ENCODE measurements around the gene EFEMP1. TPM values are rescaled to one million over a fixed set of nuclear protein-coding genes. Genes with fewer than 3 reads are reported as not detected.

Gene EFEMP1
- total RNA-seq, 1 donor from 2014 or later = not detected

DNA sequence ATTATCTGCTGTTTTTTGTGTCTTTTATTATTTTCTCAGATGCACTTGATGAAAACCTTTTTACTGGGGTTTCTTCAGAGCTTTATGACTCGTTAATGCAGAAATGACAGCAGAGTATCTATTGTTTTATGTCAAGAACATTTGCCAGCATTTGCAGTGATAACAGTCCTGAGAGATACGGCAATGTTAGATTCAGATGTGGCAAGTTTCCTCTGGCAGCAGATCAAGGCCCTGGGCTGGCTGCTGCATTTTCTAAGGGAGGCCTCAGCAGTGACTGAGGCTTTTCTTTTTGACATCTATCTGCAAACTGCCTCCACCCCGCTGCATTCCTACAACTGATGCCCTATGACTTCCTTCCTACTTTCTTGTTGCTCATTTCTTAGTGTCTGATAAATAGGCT is 40.2 kb downstream of the EFEMP1 start:
- POLR2A ChIA-PET = no interaction called here
- CTCF ChIA-PET = no interaction called here
- no peaks in the 10 kb centered on the region for H3K27me3 Mint-ChIP-seq
- ATAC-seq (ENCODE audit: low read depth) = no peak
- H3K4me3 Mint-ChIP-seq = no peak overlapping the region
- intact Hi-C loops (cut with micrococcal nuclease) = no loop called here
- H3K4me1 Mint-ChIP-seq = no peaks in the 10 kb centered on the region
- no peak for DNase-seq
- no peaks in the 10 kb centered on the region for H3K36me3 Mint-ChIP-seq (ENCODE audit: low read depth)
- TF ChIP-seq, protein P1, sequence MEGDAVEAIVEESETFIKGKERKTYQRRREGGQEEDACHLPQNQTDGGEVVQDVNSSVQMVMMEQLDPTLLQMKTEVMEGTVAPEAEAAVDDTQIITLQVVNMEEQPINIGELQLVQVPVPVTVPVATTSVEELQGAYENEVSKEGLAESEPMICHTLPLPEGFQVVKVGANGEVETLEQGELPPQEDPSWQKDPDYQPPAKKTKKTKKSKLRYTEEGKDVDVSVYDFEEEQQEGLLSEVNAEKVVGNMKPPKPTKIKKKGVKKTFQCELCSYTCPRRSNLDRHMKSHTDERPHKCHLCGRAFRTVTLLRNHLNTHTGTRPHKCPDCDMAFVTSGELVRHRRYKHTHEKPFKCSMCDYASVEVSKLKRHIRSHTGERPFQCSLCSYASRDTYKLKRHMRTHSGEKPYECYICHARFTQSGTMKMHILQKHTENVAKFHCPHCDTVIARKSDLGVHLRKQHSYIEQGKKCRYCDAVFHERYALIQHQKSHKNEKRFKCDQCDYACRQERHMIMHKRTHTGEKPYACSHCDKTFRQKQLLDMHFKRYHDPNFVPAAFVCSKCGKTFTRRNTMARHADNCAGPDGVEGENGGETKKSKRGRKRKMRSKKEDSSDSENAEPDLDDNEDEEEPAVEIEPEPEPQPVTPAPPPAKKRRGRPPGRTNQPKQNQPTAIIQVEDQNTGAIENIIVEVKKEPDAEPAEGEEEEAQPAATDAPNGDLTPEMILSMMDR (IDR thresholded peaks at IDR 0.05) = no peak
- no peaks in the 10 kb centered on the region for H3K9me3 Mint-ChIP-seq
- H3K27ac Mint-ChIP-seq = no peak overlapping the region

DNA sequence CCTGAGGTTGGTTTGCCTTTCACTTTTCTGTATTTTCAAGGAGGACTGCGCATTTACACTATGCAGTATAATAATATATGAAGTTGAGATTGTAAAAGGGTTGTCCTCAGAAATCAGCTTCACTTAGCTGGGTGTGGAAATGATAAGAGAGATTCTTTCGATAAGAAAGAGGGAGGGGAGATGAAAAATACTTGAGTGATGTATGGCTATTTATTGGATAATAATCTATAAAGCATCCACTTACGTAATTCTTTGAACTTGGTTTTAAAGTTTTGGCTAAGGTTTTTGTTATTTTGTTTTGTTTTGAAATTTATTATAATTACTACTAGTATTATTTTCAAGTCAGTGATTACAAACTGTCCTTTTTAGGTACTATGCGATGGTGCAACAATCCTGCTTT is 40.6 kb downstream of the EFEMP1 start:
- Mint-ChIP-seq H3K4me1 (no peaks in the 10 kb centered on the region), H3K27ac (no peak overlapping the region), H3K27me3 (no peaks in the 10 kb centered on the region), H3K9me3 (no peaks in the 10 kb centered on the region), H3K4me3 (no peak overlapping the region), H3K36me3 (ENCODE audit: low read depth) (no peaks in the 10 kb centered on the region)
- no peak for ATAC-seq (ENCODE audit: low read depth)
- ChIA-PET POLR2A (no interaction called here), CTCF (no interaction called here)
- TF ChIP-seq, protein P1 (IDR thresholded peaks at IDR 0.05) = no peak
- intact Hi-C loops (cut with micrococcal nuclease) = no loop called here
- DNase-seq = no peak

DNA sequence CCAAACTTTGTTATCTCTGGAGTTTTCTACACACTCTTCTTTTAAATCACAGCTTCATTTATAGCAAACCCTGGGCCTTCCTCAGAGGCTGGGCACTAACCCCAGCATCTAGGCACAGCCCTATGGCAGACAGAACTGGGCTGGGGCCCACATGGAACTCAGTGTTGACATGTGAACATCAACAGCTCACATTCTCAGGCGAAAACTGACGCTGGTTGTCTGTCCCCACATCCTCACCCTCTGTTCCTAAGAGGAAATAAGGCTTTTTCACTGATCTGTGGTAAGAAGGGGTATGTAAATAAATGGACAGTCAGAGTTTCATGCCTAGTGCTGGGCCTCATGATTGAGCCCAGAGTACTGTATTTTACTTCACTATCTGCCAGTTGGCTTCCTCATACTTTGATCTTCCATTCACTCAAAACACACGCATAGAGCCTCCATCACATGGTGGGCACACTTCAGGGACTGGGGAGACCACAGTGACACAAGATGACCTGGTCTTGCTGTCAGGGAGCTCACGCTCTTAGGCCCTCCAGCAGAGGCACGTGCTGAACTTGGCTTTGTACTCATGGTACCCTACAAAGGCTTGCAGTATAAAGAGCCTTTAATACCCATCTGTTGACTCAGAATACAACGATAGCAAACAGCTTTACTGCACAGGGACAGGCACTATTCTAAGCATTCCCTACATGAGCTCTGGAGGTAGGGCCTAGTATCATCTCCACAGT is 43.0 kb downstream of the EFEMP1 start:
- ChIA-PET CTCF (no interaction called here), POLR2A (no interaction called here)
- no peaks in the 10 kb centered on the region for H3K36me3 Mint-ChIP-seq (ENCODE audit: low read depth)
- intact Hi-C loops (cut with micrococcal nuclease) = no loop called here
- H3K4me1 Mint-ChIP-seq = no peaks in the 10 kb centered on the region
- no peak overlapping the region for H3K27ac Mint-ChIP-seq
- no peak for DNase-seq
- no peak overlapping the region for H3K4me3 Mint-ChIP-seq
- no peak for ATAC-seq (ENCODE audit: low read depth)
- TF ChIP-seq, protein P1 (IDR thresholded peaks at IDR 0.05) = no peak
- H3K27me3 Mint-ChIP-seq = peaks cover 2% of the 10 kb centered on the region
- H3K9me3 Mint-ChIP-seq = no peaks in the 10 kb centered on the region

DNA sequence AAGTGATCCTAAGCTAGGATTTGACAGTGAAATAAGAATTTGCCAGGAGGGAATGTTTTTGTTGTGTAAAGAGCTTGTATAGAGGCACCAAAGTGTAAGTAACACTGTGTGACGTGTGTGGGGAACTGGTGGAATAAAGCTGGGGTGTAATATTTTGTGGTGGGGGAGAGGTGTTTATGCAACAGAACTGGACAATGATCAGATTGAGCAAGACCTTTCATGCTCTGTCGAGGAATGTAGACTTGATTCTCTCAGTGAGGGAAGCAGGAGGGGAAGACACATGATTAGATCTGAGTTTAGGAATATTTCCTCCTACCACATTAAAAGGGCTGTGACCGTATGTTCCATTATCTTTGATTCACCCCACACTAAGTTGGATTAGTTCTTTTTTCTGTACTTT is 43.6 kb downstream of the EFEMP1 start:
- no peaks in the 10 kb centered on the region for H3K36me3 Mint-ChIP-seq (ENCODE audit: low read depth)
- intact Hi-C loops (cut with micrococcal nuclease) = no loop called here
- no peaks in the 10 kb centered on the region for H3K4me1 Mint-ChIP-seq
- ATAC-seq (ENCODE audit: low read depth) (no peak), DNase-seq (no peak)
- H3K27me3 Mint-ChIP-seq = peaks cover 2% of the 10 kb centered on the region
- ChIA-PET CTCF (no interaction called here), POLR2A (no interaction called here)
- H3K4me3 Mint-ChIP-seq = no peak overlapping the region
- no peaks in the 10 kb centered on the region for H3K9me3 Mint-ChIP-seq
- TF ChIP-seq, protein P1 (IDR thresholded peaks at IDR 0.05) = no peak
- no peak overlapping the region for H3K27ac Mint-ChIP-seq

DNA sequence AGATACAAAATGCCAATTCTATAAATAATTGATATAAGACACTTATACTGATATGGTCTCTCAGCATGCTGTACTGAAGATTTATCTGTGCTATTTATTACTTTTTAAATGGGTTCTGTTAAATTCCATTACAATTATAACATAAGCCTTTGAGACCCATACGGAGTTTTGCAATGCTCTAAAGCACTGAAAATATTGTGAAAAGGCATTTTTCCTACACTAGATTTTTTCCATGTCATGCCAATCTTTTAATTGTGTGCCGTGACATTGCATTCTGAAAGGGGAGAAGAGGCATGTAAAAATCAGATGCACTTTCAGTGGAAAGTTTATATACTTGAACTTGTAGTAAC is 46.5 kb downstream of the EFEMP1 start:
- TF ChIP-seq, protein P1 (IDR thresholded peaks at IDR 0.05) = no peak
- no peak for ATAC-seq (ENCODE audit: low read depth)
- Mint-ChIP-seq H3K4me3 (no peak overlapping the region), H3K9me3 (no peaks in the 10 kb centered on the region), H3K4me1 (no peaks in the 10 kb centered on the region), H3K27ac (no peak overlapping the region), H3K36me3 (ENCODE audit: low read depth) (no peaks in the 10 kb centered on the region), H3K27me3 (peaks cover 2% of the 10 kb centered on the region)
- ChIA-PET CTCF (no interaction called here), POLR2A (no interaction called here)
- no peak for DNase-seq
- intact Hi-C loops (cut with micrococcal nuclease) = no loop called here

Measured in activated B cell treated with CpG ODN at 0.5 μM for 24 hours (primary cell).